Effector memory CD4-positive, alpha-beta T cell (primary cell): ENCODE results near the gene NR2C2.

Source experiments
- DNase-seq, 3 donors: peaks; one replicate each; pipeline ENCODE4 v3.0.0-alpha.2; 2020
- H3K27ac ChIP-seq: 2 replicates; pipeline ENCODE4 v1.7.0; 2013; ENCODE audit warnings: mild to moderate bottlenecking, low read length, moderate library complexity; ENCODE audit not compliant: insufficient read depth, poor library complexity, severe bottlenecking
- H3K27me3 ChIP-seq: replicated peaks from 2 replicates; pipeline ENCODE4 v1.7.0; 2013; ENCODE audit warnings: mild to moderate bottlenecking, low read length; ENCODE audit not compliant: insufficient read depth, control insufficient read depth, poor library complexity, severe bottlenecking
- H3K36me3 ChIP-seq: 2 replicates; pipeline ENCODE4 v1.7.0; 2013; ENCODE audit warnings: mild to moderate bottlenecking, low read length, moderate library complexity; ENCODE audit not compliant: control insufficient read depth, insufficient read depth
- H3K4me1 ChIP-seq: 2 replicates; pipeline ENCODE4 v1.7.0; 2013; ENCODE audit warnings: low read length, mild to moderate bottlenecking; ENCODE audit not compliant: control insufficient read depth, insufficient read depth, poor library complexity, severe bottlenecking
- H3K4me3 ChIP-seq: 2 replicates; pipeline ENCODE4 v1.7.0; 2013; ENCODE audit warnings: low read length, low read depth, mild to moderate bottlenecking; ENCODE audit not compliant: insufficient read depth, poor library complexity, severe bottlenecking
- H3K9me3 ChIP-seq: 2 replicates; pipeline ENCODE4 v1.7.0; 2013; ENCODE audit warnings: mild to moderate bottlenecking, low read length, moderate library complexity; ENCODE audit not compliant: control insufficient read depth

The NR2C2 gene

DNA sequence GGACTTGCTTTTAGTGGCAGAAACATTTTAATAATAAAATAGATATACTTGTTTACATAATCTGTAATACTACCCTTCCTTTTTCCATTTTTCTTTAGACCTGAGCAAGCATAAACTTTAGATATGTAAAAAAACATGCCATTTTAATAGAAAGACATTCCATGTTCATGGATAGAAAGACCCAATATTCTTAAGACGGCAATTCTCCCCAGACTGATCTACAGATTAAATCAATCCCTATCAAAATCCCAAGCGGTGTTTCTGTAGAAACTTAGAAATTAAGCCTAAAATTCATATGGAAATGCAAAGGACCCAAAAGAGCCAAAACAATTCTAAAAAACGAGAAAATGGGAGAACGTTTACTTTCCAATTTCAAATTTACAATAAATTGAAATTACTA is 106.2 kb downstream of the NR2C2 start:
- no peak overlapping the region for H3K4me3 ChIP-seq
- H3K27ac ChIP-seq, result no peak overlapping the region
- H3K4me1 ChIP-seq, result no peaks in the 10 kb centered on the region
- H3K27me3 ChIP-seq, result no peaks in the 10 kb centered on the region
- no peaks in the 10 kb centered on the region for H3K9me3 ChIP-seq
- peaks cover 25% of the 10 kb centered on the region for H3K36me3 ChIP-seq
- no peak for DNase-seq

DNA sequence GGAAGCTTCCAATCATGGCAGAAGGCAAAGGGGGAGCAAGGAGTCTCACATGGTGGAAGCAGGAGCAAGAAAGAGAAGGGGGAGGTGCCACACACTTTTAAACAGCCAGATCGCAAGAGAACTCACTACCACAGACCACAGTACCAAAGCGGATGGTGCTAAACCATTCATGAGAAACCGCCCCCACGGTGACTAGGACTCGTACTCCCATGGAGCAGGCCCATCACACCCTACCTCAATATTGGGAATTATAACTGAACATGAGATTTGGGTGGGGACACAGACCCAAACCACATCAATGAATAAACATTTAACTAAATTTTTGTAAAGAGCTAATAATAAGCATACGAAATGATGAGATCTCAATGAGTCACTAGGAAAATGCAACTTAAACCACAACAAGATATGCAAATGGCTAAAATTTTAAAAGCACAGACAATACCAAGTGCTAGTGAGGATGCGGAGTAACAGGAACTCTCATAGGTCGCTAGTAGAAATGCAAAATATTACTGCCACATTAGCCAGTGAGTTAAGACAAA is 107.7 kb downstream of the NR2C2 start:
- Histone ChIP-seq H3K36me3 (peaks cover 17% of the 10 kb centered on the region), H3K4me1 (no peaks in the 10 kb centered on the region), H3K9me3 (no peaks in the 10 kb centered on the region), H3K4me3 (no peak overlapping the region), H3K27me3 (no peaks in the 10 kb centered on the region), H3K27ac (no peak overlapping the region)
- peak; percentile 9 to 24 (median 17) for DNase-seq

- Histone ChIP-seq H3K9me3 (no peaks in the 10 kb centered on the region), H3K36me3 (peaks cover 12% of the 10 kb centered on the region), H3K27me3 (no peaks in the 10 kb centered on the region), H3K27ac (no peak overlapping the region), H3K4me1 (no peaks in the 10 kb centered on the region), H3K4me3 (no peak overlapping the region)
- DNase-seq, result no peak
These were observed 109.5 kb downstream of the NR2C2 start for GRCh38 chr3:15056676-15057404.

DNA sequence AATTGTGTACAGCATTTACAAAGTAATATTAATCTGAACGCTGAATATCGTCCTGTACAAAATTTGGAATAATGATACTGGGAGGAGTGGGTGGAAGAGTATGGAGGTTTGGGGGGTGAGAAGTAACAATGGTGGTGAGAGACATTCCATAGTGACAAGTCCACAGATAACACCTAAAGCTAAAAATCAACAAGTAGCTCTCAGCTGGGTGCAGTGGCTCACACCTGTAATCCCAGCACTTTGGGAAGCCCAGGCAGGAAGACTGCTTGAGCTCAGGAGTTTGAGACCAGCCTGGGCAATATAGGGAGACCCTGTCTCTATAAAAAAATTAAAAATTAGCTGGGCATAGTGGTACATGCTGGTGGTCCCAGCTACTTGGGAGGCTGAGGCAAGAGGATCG is 112.6 kb downstream of the NR2C2 start:
- H3K4me1 ChIP-seq, result peaks cover 11% of the 10 kb centered on the region
- peaks cover 5% of the 10 kb centered on the region for H3K36me3 ChIP-seq
- no peak for DNase-seq
- H3K27ac ChIP-seq, result no peak overlapping the region
- no peaks in the 10 kb centered on the region for H3K9me3 ChIP-seq
- no peaks in the 10 kb centered on the region for H3K27me3 ChIP-seq
- H3K4me3 ChIP-seq, result no peak overlapping the region

DNA sequence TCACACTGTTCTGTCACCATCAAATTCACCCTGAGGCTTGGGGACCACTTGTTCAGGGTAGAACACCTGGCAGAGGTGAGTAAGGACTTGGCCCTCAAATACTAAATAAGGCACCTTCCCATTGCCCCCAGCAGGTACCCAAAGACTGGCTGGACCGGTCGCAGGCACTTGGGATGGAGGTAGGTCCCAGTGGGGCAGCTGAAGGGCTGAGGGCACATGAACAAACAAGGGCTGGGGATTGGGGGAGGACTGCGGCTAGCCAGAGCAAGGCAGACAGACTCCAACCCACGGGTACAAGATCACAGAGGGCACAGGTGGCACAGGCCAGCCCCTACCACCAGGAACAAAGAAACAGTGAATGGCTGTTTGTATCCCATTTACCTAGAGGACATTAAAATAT is 115.9 kb downstream of the NR2C2 start:
- H3K27ac ChIP-seq, result no peak overlapping the region

GRCh38 chr3:15063656-15064286 is 116.4 kb downstream of the NR2C2 start:
- Histone ChIP-seq H3K4me1 (peaks cover 11% of the 10 kb centered on the region), H3K36me3 (no peaks in the 10 kb centered on the region), H3K9me3 (no peaks in the 10 kb centered on the region), H3K4me3 (peak overlapping the region; percentile 84), H3K27ac (no peak overlapping the region), H3K27me3 (no peaks in the 10 kb centered on the region)
- no peak for DNase-seq

More for the DNA sequence above, 115.9 kb downstream of the NR2C2 start:
- Histone ChIP-seq H3K27me3 (no peaks in the 10 kb centered on the region), H3K4me3 (no peak overlapping the region), H3K36me3 (no peaks in the 10 kb centered on the region), H3K4me1 (peaks cover 11% of the 10 kb centered on the region), H3K9me3 (no peaks in the 10 kb centered on the region)
- DNase-seq, result no peak

DNA sequence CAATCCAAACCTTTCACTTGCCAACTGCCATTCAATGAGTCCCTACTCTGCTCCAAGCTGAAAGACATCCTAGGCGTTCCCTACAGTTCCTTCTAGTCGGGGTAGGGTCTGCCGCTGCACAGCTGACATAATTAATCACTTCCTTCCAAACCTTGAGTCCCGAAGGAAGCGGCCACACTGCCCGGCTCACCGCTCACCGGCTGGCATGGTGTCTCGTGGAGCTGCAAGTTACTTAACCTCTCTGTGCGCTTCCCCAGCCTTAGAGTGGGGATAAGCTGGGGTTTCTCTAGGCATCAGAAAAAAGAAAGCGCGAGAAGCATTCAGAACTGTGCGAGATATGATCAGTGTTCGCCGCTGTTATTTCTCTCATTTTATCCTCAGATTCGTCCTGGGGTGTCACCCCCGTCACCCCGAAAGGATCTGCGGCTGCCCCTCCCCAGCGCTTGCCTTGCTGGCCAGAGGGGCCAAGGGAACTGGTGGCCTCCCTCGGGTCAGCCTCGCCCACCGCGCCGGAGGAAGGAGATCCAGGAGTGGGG is 117.0 kb downstream of the NR2C2 start:
- H3K4me3 ChIP-seq, result peak overlapping the region; percentile 84
- no peak for DNase-seq

GRCh38 chr3:15064835-15065549 is 117.6 kb downstream of the NR2C2 start, which contains the start of gene MRPS25:
Gene MRPS25, minus strand, starts transcription at chr3:15065315. Its CDS starts 121 bp downstream, at chr3:15065194.
- DNase-seq, result peak; percentile 73 to 81 (median 79)
- H3K27me3 ChIP-seq, result no peaks in the 10 kb centered on the region
- peak within 1 kb of the TSS; percentile 84 for H3K4me3 ChIP-seq
- H3K27ac ChIP-seq, result peak within 1 kb of the TSS; percentile 73
- peaks cover 11% of the 10 kb centered on the region for H3K4me1 ChIP-seq
- no peaks in the 10 kb centered on the region for H3K9me3 ChIP-seq
- no peaks in the 10 kb centered on the region for H3K36me3 ChIP-seq

More for the DNA sequence above, 117.0 kb downstream of the NR2C2 start:
- Histone ChIP-seq H3K4me1 (peaks cover 11% of the 10 kb centered on the region), H3K36me3 (no peaks in the 10 kb centered on the region), H3K9me3 (no peaks in the 10 kb centered on the region), H3K27me3 (no peaks in the 10 kb centered on the region), H3K27ac (peak overlapping the region; percentile 73)

GRCh38 chr3:15065550-15066007 is 118.2 kb downstream of the NR2C2 start:
- Histone ChIP-seq H3K4me1 (peaks cover 11% of the 10 kb centered on the region), H3K4me3 (peak overlapping the region; percentile 84), H3K27ac (no peak overlapping the region), H3K27me3 (no peaks in the 10 kb centered on the region), H3K9me3 (no peaks in the 10 kb centered on the region), H3K36me3 (no peaks in the 10 kb centered on the region)
- DNase-seq, result no peak
